ENCODE data around the gene SORBS1.

Gene SORBS1

GRCh38 chr10:95405655-95406054, 155.5 kb downstream of the SORBS1 start:
- DNase-seq (ENCODE audit: low read depth in 1 of 2, low spot score in 1 of 2): no peak
- H3K4me3 ChIP-seq (replicated peaks; ENCODE audit: insufficient read depth, low read length): no peak overlapping the region
- no peaks in the 10 kb centered on the region for H3K27me3 ChIP-seq (ENCODE audit: insufficient read depth, poor library complexity, severe bottlenecking)
- no peak overlapping the region for H3K27ac ChIP-seq (replicated peaks)
- TF ChIP-seq CTCF (IDR thresholded peaks at IDR 0.05; ENCODE audit: insufficient read depth, low read length) (no peak), GABPA (IDR thresholded peaks at IDR 0.05; ENCODE audit: low read depth) (no peak), SPI1 (IDR thresholded peaks at IDR 0.05; ENCODE audit: borderline replicate concordance, low read depth) (no peak), REST (IDR thresholded peaks at IDR 0.05; ENCODE audit: insufficient replicate concordance, low read depth) (no peak), POLR2AphosphoS5 (IDR thresholded peaks at IDR 0.05; ENCODE audit: low read depth) (no peak)

GRCh38 chr10:95404864-95405263, 156.3 kb downstream of the SORBS1 start:
- TF ChIP-seq POLR2AphosphoS5 (IDR thresholded peaks at IDR 0.05; ENCODE audit: low read depth): no peak
- TF ChIP-seq REST (IDR thresholded peaks at IDR 0.05; ENCODE audit: insufficient replicate concordance, low read depth): no peak
- no peak for TF ChIP-seq CTCF (IDR thresholded peaks at IDR 0.05; ENCODE audit: insufficient read depth, low read length)
- TF ChIP-seq GABPA (IDR thresholded peaks at IDR 0.05; ENCODE audit: low read depth): no peak
- no peak for TF ChIP-seq SPI1 (IDR thresholded peaks at IDR 0.05; ENCODE audit: borderline replicate concordance, low read depth)
- Histone ChIP-seq H3K27ac (replicated peaks) (no peak overlapping the region), H3K27me3 (ENCODE audit: insufficient read depth, poor library complexity, severe bottlenecking) (no peaks in the 10 kb centered on the region), H3K4me3 (replicated peaks; ENCODE audit: insufficient read depth, low read length) (no peak overlapping the region)
- no peak for DNase-seq (ENCODE audit: low read depth in 1 of 2, low spot score in 1 of 2)

GRCh38 chr10:95404462-95404858, 156.7 kb downstream of the SORBS1 start:
- Histone ChIP-seq H3K27me3 (ENCODE audit: insufficient read depth, poor library complexity, severe bottlenecking) (no peaks in the 10 kb centered on the region), H3K4me3 (replicated peaks; ENCODE audit: insufficient read depth, low read length) (no peak overlapping the region), H3K27ac (replicated peaks) (no peak overlapping the region)
- TF ChIP-seq SPI1 (IDR thresholded peaks at IDR 0.05; ENCODE audit: borderline replicate concordance, low read depth) (no peak), GABPA (IDR thresholded peaks at IDR 0.05; ENCODE audit: low read depth) (no peak), REST (IDR thresholded peaks at IDR 0.05; ENCODE audit: insufficient replicate concordance, low read depth) (no peak), POLR2AphosphoS5 (IDR thresholded peaks at IDR 0.05; ENCODE audit: low read depth) (no peak), CTCF (IDR thresholded peaks at IDR 0.05; ENCODE audit: insufficient read depth, low read length) (no peak)
- DNase-seq (ENCODE audit: low read depth in 1 of 2, low spot score in 1 of 2): no peak
